ENCODE results near the gene EDDM3A.

The EDDM3A gene, protein sequence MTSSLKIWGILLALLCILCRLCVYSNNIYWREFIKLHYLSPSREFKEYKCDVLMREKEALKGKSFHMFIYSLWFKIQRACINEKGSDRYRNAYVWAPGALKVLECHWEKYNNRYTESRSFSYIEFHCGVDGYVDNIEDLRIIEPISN

DNA sequence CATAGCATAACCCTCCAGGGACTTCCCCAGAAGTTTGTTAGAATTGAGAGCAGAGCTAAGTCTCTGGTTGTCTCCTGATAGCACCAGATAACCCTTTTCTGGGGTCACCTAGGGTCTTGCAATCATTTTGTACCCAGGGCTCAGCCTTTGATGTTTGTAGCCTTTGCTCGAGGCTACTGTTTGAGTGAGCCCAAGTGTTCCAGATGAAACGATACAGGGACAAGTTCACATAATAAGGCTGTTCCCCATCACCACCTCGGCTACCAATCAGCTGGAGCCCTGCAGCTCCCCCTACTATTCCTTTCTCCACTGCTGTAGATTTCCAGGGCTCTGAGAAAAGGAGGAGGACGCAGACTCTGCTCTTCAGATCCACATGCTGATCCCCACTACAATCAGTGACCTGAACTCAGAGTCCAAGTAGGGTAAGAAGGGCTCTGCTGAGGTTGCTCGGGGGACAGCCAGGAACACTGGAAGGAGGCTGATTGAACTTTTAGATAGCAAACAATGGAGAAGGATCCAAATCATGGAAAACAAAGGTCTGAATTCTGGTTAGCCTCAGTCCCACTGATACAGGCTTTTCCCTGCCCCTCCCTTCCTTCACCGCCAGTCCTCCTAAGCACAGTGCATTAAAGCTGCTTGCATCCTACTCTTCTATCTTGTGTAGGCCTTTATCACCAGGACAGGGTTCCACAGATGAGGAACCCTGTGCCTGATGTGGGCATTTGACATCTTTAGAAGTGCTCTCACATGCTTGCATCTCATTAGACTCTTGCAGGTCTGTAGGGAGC, at the start of gene EDDM3A:
Gene EDDM3A, plus strand, starts transcription at position 317 of the 788 bp plus-strand sequence. CDS start 1,694 bp downstream, outside the sequence.
- Histone ChIP-seq H3K4me3 (ENCODE audit: severe bottlenecking) (no peak within 1 kb of the TSS), H3K9me3 (ENCODE audit: severe bottlenecking) (no peaks in the 10 kb centered on the region), H3K4me1 (ENCODE audit: insufficient read depth, poor library complexity, severe bottlenecking) (no peaks in the 10 kb centered on the region), H3K36me3 (ENCODE audit: low read depth) (no peaks in the 10 kb centered on the region), H3K27ac (ENCODE audit: poor library complexity, severe bottlenecking) (no peak within 1 kb of the TSS), H3K27me3 (ENCODE audit: insufficient read depth, poor library complexity, severe bottlenecking) (no peaks in the 10 kb centered on the region)
- DNase-seq (ENCODE audit: low spot score): no peak
- TF ChIP-seq, protein P1, sequence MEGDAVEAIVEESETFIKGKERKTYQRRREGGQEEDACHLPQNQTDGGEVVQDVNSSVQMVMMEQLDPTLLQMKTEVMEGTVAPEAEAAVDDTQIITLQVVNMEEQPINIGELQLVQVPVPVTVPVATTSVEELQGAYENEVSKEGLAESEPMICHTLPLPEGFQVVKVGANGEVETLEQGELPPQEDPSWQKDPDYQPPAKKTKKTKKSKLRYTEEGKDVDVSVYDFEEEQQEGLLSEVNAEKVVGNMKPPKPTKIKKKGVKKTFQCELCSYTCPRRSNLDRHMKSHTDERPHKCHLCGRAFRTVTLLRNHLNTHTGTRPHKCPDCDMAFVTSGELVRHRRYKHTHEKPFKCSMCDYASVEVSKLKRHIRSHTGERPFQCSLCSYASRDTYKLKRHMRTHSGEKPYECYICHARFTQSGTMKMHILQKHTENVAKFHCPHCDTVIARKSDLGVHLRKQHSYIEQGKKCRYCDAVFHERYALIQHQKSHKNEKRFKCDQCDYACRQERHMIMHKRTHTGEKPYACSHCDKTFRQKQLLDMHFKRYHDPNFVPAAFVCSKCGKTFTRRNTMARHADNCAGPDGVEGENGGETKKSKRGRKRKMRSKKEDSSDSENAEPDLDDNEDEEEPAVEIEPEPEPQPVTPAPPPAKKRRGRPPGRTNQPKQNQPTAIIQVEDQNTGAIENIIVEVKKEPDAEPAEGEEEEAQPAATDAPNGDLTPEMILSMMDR (IDR thresholded peaks at IDR 0.05; ENCODE audit: poor library complexity, severe bottlenecking): no peak
- ATAC-seq (ENCODE audit: low read depth): no peak

- H3K4me3 ChIP-seq (ENCODE audit: severe bottlenecking): no peak overlapping the region
Measured at GRCh38 chr14:20696764-20697163, 48.9 kb upstream of the EDDM3A start.

DNA sequence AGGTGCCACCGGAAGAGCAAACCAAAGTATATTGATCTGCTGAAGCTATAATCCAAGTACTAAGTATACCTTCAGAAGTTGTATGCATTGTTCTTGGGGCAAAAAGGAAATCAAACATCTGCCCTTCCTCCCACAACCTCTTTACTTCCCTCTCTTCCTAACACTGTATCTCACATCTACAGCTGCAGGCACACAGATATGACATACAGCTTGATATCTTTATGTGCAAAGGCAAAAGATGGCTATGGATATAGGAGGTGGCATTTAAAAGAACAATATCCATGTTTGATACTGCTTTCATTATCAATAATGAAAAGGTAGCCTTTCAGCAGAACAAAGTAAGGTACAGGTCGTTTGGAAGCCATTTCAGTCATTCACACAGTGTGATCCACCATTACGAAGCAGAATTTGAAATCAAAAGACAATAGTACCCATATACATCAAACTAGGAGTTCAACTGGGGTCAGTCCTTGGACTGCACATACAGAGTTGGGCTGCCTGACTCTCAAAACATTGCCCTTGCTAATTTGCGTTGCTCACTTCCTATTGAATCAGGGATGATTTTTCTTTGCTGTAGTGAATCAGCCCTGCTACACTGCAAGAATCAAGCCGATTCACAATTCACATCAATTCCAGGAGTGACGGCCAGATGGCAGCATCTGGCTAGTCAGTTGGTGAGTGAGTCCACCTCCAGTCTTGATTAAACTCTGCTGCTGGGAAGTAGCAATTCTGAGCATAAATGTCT, 48.2 kb upstream of the EDDM3A start:
- TF ChIP-seq, protein P1 (IDR thresholded peaks at IDR 0.05; ENCODE audit: poor library complexity, severe bottlenecking): peak; percentile 90
- Histone ChIP-seq H3K27me3 (ENCODE audit: insufficient read depth, poor library complexity, severe bottlenecking) (no peaks in the 10 kb centered on the region), H3K36me3 (ENCODE audit: low read depth) (no peaks in the 10 kb centered on the region), H3K4me3 (ENCODE audit: severe bottlenecking) (no peak overlapping the region), H3K4me1 (ENCODE audit: insufficient read depth, poor library complexity, severe bottlenecking) (no peaks in the 10 kb centered on the region), H3K9me3 (ENCODE audit: severe bottlenecking) (no peaks in the 10 kb centered on the region), H3K27ac (ENCODE audit: poor library complexity, severe bottlenecking) (no peak overlapping the region)
- ATAC-seq (ENCODE audit: low read depth) (peak; percentile 91), DNase-seq (ENCODE audit: low spot score) (no peak)

More at GRCh38 chr14:20696764-20697163, 48.9 kb upstream of the EDDM3A start:
- H3K36me3 ChIP-seq (ENCODE audit: low read depth): no peaks in the 10 kb centered on the region
- TF ChIP-seq, protein P1 (IDR thresholded peaks at IDR 0.05; ENCODE audit: poor library complexity, severe bottlenecking): no peak
- no peaks in the 10 kb centered on the region for H3K27me3 ChIP-seq (ENCODE audit: insufficient read depth, poor library complexity, severe bottlenecking)
- H3K4me1 ChIP-seq (ENCODE audit: insufficient read depth, poor library complexity, severe bottlenecking): no peaks in the 10 kb centered on the region
- H3K27ac ChIP-seq (ENCODE audit: poor library complexity, severe bottlenecking): no peak overlapping the region
- ATAC-seq (ENCODE audit: low read depth): no peak
- H3K9me3 ChIP-seq (ENCODE audit: severe bottlenecking): no peaks in the 10 kb centered on the region
- DNase-seq (ENCODE audit: low spot score): no peak

DNA sequence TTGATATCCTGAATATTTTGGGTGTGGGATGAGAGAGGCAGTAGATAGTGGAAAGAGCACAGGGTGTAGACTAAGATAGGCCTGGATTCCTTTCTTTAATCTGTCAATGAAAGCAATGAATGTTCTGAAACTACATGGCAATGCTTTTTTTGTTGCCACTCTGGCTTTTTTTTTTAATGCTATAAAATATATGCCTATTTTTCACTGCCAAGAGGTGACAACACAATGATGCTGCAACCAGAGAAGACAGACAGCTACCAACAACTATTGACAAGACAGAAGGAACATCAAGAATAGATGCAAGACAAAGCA, 47.7 kb upstream of the EDDM3A start:
- ATAC-seq (ENCODE audit: low read depth): no peak
- TF ChIP-seq, protein P1 (IDR thresholded peaks at IDR 0.05; ENCODE audit: poor library complexity, severe bottlenecking): peak; percentile 64
- no peak for DNase-seq (ENCODE audit: low spot score)
- H3K9me3 ChIP-seq (ENCODE audit: severe bottlenecking): no peaks in the 10 kb centered on the region
- no peaks in the 10 kb centered on the region for H3K36me3 ChIP-seq (ENCODE audit: low read depth)
- no peak overlapping the region for H3K4me3 ChIP-seq (ENCODE audit: severe bottlenecking)
- H3K4me1 ChIP-seq (ENCODE audit: insufficient read depth, poor library complexity, severe bottlenecking): no peaks in the 10 kb centered on the region
- H3K27ac ChIP-seq (ENCODE audit: poor library complexity, severe bottlenecking): no peak overlapping the region
- H3K27me3 ChIP-seq (ENCODE audit: insufficient read depth, poor library complexity, severe bottlenecking): no peaks in the 10 kb centered on the region
